ENCODE results near the gene TPRG1. TPM values are rescaled to one million over a fixed set of nuclear protein-coding genes. Genes with fewer than 3 reads are reported as not detected.

Gene TPRG1
- total and polyA plus RNA-seq, 2 of the 8 experiments (the other 6 are each of a cell fraction or from before 2014, with no cell fraction given), result 0.37 to 0.47 TPM

DNA sequence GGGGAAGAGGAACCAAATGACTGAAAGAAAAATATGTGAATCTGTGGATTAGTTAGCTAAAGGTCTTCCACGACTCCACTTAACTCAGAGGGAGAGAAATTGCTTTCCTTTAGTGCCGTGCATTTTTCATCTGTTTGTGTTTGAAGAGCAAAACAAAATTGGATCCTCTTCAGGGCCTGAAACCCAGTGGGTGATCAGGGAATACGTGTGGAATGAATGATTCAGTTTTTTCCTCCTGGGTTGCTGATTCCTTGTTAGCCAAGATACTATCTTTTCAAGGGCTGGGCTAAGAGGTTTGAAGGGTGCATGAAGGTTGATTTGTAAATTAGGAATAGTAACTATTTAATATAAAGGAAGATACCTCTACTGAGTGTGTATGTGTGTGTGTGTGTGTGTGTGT, 61.0 kb downstream of the TPRG1 start (continued):
- TF ChIP-seq POLR2AphosphoS5 (IDR thresholded peaks at IDR 0.05; ENCODE audit: low read depth, low read length) (no peak), POU5F1 (IDR thresholded peaks at IDR 0.05; ENCODE audit: low read depth, low read length) (no peak)

All from H1 (cell line).